ENCODE data around the gene MED16.

GRCh38 chr19:824885-825284 is 68.1 kb downstream of the MED16 start:
- no peak for TF ChIP-seq CTCF (IDR thresholded peaks at IDR 0.05; ENCODE audit: insufficient read depth, low read depth, low read length)
- no peak for TF ChIP-seq EZH2 (IDR thresholded peaks at IDR 0.05; ENCODE audit: insufficient read depth, low read length)

Data from astrocyte (in vitro differentiated cells and primary cell).